Epithelial cell of proximal tubule (primary cell): ENCODE results near the gene FANCD2. TPM values are rescaled to one million over a fixed set of nuclear protein-coding genes. Genes with fewer than 3 reads are reported as not detected.

Experiments used
- DNase-seq: peaks from one replicate; pipeline ENCODE4 v3.0.0-alpha.2; 2011; ENCODE audit warnings: low read depth
- H3K4me3 ChIP-seq: 2 replicates; pipeline ENCODE4 v1.5.1; 2011; ENCODE audit warnings: low read depth, mild to moderate bottlenecking, low read length
- total RNA-seq: library from RNA; depleted of rRNA; stranded (reverse); fragments of >200 nt; gene quantifications from 2 replicates; pipeline ENCODE4 v1.2.3, GENCODE V29; 2015
- TF ChIP-seq, protein P1 (sequence below): conservative IDR thresholded peaks from 2 replicates; pipeline ENCODE4 v1.5.1; 2012; ENCODE audit warnings: low read depth, mild to moderate bottlenecking, low read length

The FANCD2 gene
- total RNA-seq, result 25.9 and 40.7 TPM in 2 replicates

DNA sequence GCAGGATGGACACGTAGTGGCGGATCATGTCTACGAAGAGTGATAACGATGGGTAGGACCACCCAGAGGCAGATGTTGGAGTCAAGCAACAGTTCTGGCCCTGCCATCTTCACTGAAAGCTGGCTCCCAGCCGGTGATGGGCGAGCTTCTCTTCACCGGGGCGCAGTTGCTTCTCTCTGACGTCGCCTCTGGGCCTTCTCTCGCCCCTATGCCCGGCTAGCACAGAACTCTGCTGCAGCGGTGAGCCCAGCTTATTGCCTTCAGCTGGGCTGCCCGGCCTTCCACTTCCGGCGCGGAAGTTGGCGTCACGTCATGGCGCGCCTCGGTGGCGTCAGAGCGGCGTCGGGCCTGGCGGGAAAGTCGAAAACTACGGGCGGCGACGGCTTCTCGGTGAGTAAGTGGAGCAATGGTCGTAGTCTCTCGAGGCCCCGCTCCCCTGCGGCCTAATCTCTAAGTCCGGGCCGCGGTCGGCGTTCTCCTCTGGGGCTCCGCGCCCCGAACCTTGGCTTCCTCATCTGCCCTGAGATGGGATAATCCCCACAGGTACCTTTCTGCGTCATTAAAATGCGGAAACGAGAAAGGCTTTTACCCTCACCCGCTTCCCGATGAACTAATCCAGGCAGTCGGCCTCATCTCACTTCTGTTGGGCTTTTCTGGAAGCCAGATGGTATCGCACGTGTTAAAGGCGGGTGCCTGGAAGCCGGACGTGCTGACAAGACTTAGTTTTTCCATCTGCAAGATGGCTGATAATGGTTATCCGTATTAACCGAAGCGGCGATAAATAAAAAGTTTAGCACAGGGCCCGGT lies at the start of gene FANCD2:
Gene FANCD2, plus strand, starts transcription at position 354 of the 807 bp plus-strand sequence. CDS start 2,221 bp downstream, outside the sequence.
- TF ChIP-seq, protein P1, sequence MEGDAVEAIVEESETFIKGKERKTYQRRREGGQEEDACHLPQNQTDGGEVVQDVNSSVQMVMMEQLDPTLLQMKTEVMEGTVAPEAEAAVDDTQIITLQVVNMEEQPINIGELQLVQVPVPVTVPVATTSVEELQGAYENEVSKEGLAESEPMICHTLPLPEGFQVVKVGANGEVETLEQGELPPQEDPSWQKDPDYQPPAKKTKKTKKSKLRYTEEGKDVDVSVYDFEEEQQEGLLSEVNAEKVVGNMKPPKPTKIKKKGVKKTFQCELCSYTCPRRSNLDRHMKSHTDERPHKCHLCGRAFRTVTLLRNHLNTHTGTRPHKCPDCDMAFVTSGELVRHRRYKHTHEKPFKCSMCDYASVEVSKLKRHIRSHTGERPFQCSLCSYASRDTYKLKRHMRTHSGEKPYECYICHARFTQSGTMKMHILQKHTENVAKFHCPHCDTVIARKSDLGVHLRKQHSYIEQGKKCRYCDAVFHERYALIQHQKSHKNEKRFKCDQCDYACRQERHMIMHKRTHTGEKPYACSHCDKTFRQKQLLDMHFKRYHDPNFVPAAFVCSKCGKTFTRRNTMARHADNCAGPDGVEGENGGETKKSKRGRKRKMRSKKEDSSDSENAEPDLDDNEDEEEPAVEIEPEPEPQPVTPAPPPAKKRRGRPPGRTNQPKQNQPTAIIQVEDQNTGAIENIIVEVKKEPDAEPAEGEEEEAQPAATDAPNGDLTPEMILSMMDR, result no peak
- DNase-seq, result no peak
- peak within 1 kb of the TSS; percentile 87 for H3K4me3 ChIP-seq

DNA sequence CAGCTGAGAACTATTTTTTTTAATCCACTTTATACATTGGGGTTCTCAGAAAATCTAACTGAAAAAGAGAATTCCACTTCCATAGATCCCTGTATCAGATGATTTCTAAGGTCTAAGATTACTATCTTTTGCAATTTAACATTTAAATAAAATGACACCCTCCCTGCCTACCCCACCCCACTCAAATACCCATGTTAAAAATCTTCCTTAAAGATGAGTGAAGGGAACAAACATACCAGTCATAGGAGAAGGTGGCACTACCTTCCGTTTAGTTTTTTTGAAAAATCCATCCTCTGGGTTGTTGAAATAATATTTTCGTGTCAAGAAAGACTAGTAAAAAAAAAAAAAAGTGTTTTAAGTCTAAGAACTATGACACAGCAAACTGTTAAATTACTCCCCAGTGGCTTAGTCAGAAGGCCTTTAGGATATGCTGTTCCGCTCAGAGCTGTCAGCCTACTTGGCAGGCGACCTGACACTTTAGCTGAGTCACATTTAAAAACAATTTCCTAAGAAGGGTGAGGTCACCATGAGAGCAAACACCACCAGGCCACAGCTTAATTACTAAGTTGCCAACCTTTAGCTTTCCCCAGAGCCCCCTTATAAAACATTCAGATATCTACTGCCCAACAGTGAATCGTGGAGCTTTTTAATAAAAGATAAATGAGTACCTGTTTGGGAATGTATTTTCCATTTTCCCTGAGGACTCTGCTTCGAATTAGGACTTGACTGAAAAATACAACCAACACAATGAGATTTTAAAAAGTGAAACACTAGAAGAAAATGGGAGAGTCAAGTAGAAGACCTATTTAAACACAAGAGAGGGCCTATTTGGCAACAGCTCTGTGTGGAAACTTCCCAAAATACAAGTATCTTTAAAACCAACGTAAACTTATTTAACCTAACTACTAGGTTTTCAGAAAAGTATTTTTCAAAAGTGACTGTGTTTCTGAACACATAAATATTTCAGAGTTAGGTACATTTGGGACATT lies 49.2 kb upstream of the FANCD2 start:
- H3K4me3 ChIP-seq, result no peak overlapping the region
- peak; percentile 91 for DNase-seq
- TF ChIP-seq, protein P1, result no peak

DNA sequence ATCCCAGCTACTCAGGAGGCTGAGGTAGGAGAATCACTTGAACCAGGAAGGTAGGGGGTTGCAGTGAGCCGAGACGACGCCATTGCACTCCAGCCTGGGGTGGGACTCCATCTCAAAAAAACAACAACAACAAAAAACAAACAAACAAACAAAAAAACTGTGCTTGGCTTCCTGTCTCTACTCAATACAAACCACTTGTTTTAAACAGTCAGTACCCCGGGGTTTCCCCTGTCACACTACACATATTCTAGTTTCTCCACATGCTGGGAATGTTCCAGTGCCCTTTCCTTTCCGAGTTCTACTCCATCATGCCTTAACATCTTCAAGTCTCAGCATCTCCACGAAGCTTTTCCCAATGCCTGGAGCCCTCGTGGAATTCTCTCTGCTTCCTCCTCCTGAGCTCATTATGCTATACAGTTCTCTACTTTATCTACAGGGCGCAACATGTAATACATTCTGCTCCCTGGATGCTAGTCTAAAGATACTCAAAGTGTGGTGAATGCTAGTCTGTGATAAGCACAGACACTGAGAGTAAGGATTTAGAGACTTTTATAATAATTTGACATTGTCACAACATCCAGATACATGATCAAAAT lies 47.4 kb upstream of the FANCD2 start:
- H3K4me3 ChIP-seq, result no peak overlapping the region
- TF ChIP-seq, protein P1, result no peak
- no peak for DNase-seq

DNA sequence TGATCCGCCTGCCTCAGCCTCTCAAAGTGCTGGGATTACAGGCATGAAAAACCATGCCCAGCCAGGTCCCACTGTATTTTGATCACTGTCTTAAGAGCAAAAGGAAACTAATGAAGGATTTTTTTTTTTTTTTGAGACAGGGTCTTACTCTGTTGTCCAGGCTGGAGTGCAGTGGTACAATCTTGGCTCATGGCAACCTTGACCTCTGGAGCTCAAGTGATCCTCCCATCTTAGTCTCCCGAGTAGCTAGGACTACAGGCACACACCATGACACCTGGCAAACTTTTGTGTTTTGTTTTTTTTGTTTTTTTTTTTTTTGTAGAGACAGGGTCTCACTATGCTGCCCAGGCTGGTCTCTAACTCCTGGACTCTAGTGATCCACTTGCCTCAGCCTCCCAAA lies 46.0 kb upstream of the FANCD2 start:
- no peak for DNase-seq
- no peak overlapping the region for H3K4me3 ChIP-seq
- TF ChIP-seq, protein P1, result no peak

GRCh38 chr3:9986230-9986725 lies 40.0 kb upstream of the FANCD2 start:
- TF ChIP-seq, protein P1, result no peak

GRCh38 chr3:9994086-9994844 lies 32.0 kb upstream of the FANCD2 start:
- DNase-seq, result no peak
- no peak overlapping the region for H3K4me3 ChIP-seq
- TF ChIP-seq, protein P1, result no peak

More at GRCh38 chr3:9986230-9986725, 40.0 kb upstream of the FANCD2 start:
- peak overlapping the region; percentile 97 for H3K4me3 ChIP-seq
- no peak for DNase-seq
